HepG2 (cell line): ENCODE results near the gene SLC25A22. TPM values are rescaled to one million over a fixed set of nuclear protein-coding genes. Genes with fewer than 3 reads are reported as not detected.

Experiments used
- ATAD3A ChIP-seq: sonication (generic); formaldehyde crosslinking; IDR thresholded peaks from 2 replicates; pipeline ENCODE4 v1.4.0; 2020; ENCODE audit warnings: missing genetic modification reagents
- CTCF ChIP-seq: sonication (generic); formaldehyde crosslinking; IDR thresholded peaks from 2 replicates; pipeline ENCODE4 v1.5.0; 2020; ENCODE audit warnings: mild to moderate bottlenecking, missing genetic modification reagents, moderate library complexity
- FOXJ3 ChIP-seq: sonication (generic); formaldehyde crosslinking; IDR thresholded peaks from 2 replicates; pipeline ENCODE4 v1.4.0; 2020; ENCODE audit warnings: missing genetic modification reagents, mild to moderate bottlenecking, borderline replicate concordance
- IKZF4 ChIP-seq: sonication (generic); formaldehyde crosslinking; IDR thresholded peaks from 2 replicates; pipeline ENCODE4 v1.5.1; 2020; ENCODE audit warnings: borderline replicate concordance, mild to moderate bottlenecking, low read depth, missing genetic modification reagents; ENCODE audit errors: not compliant biosample characterization
- ISL2 ChIP-seq: sonication (generic); formaldehyde crosslinking; IDR thresholded peaks from 2 replicates; pipeline ENCODE4 v1.5.0; 2020; ENCODE audit warnings: missing genetic modification reagents
- MAFK ChIP-seq, 2 experiments: IDR thresholded peaks in 1 of 2; conservative IDR thresholded peaks in 1 of 2; 2 replicates each; pipeline ENCODE4 v1.6.1; 2011; ENCODE audit warnings: improper control_type of control experiment in 2 of 2, low read length in 2 of 2
- MED13 ChIP-seq: sonication (generic); formaldehyde crosslinking; IDR thresholded peaks from 2 replicates; pipeline ENCODE4 v1.5.0; 2020; ENCODE audit warnings: missing genetic modification reagents
- NCOA5 ChIP-seq: sonication (generic); formaldehyde crosslinking; IDR thresholded peaks from 2 replicates; pipeline ENCODE4 v1.4.0; 2020; ENCODE audit warnings: missing genetic modification reagents
- NFIB ChIP-seq: sonication (generic); formaldehyde crosslinking; IDR thresholded peaks from 2 replicates; pipeline ENCODE4 v1.9.0; 2021; ENCODE audit warnings: missing genetic modification reagents, mild to moderate bottlenecking, borderline replicate concordance
- PCBP1 ChIP-seq: fragments of 200-400 bp; formaldehyde crosslinking; IDR thresholded peaks from 2 replicates; pipeline ENCODE4 v1.6.1; 2017; ENCODE audit warnings: mild to moderate bottlenecking, low read depth, low read length, borderline replicate concordance
- PCBP2 ChIP-seq: fragments of 200-400 bp; formaldehyde crosslinking; optimal IDR thresholded peaks from 2 replicates; pipeline ENCODE3; 2018; ENCODE audit warnings: low read length, low read depth; ENCODE audit not compliant: poor library complexity, severe bottlenecking
- SETDB1 ChIP-seq: sonication (generic); formaldehyde crosslinking; IDR thresholded peaks from 2 replicates; pipeline ENCODE4 v1.5.1; 2020; ENCODE audit warnings: missing genetic modification reagents, mild to moderate bottlenecking, borderline replicate concordance
- SNRNP70 ChIP-seq: fragments of 200-400 bp; formaldehyde crosslinking; IDR thresholded peaks from 2 replicates; pipeline ENCODE4 v1.6.1; 2017; ENCODE audit warnings: mild to moderate bottlenecking, low read depth, low read length, moderate library complexity
- SOX13 ChIP-seq, 3 experiments: fragments of 450-650 bp in 1 of 3; sonication (generic) in 1 of 3; formaldehyde crosslinking in 1 of 3; IDR thresholded peaks in 2 of 3; conservative IDR thresholded peaks in 1 of 3; 2 replicates each; pipeline versions ENCODE4 v1.5.0 to v1.6.1; 2016 to 2020; ENCODE audit warnings: antibody characterized with exemption in 1 of 3, mild to moderate bottlenecking in 1 of 3, missing compliant biosample characterization in 1 of 3, missing genetic modification reagents in 1 of 3, moderate library complexity in 1 of 3
- SP4 ChIP-seq: sonication (generic); formaldehyde crosslinking; IDR thresholded peaks from 2 replicates; pipeline ENCODE4 v1.8.1; 2023; ENCODE audit warnings: mild to moderate bottlenecking, missing genetic modification reagents
- TFDP2 ChIP-seq: sonication (generic); formaldehyde crosslinking; IDR thresholded peaks from 2 replicates; pipeline ENCODE4 v1.4.0; 2020; ENCODE audit warnings: missing genetic modification reagents
- ZKSCAN1 ChIP-seq: fragments of 150-350 bp; IDR thresholded peaks from 2 replicates; pipeline ENCODE4 v1.6.1; 2014; ENCODE audit warnings: low read length
- ZNF160 ChIP-seq: sonication (generic); formaldehyde crosslinking; IDR thresholded peaks from 2 replicates; pipeline ENCODE4 v1.8.0; 2022; ENCODE audit warnings: mild to moderate bottlenecking, inconsistent platforms, missing genetic modification reagents
- ZNF563 ChIP-seq: sonication (generic); formaldehyde crosslinking; IDR thresholded peaks from 2 replicates; pipeline ENCODE4 v1.8.0; 2022; ENCODE audit warnings: mild to moderate bottlenecking, moderate library complexity, missing genetic modification reagents
- ZNF597 ChIP-seq: sonication (generic); formaldehyde crosslinking; IDR thresholded peaks from 2 replicates; pipeline ENCODE4 v1.5.0; 2020; ENCODE audit warnings: missing genetic modification reagents
- ZNF776 ChIP-seq: sonication (generic); formaldehyde crosslinking; IDR thresholded peaks from 2 replicates; pipeline ENCODE4 v1.4.0; 2020; ENCODE audit warnings: mild to moderate bottlenecking, missing genetic modification reagents
- ZNF850 ChIP-seq: sonication (generic); formaldehyde crosslinking; conservative IDR thresholded peaks from 2 replicates; pipeline ENCODE4 v1.9.0; 2021; ENCODE audit warnings: mild to moderate bottlenecking, missing genetic modification reagents
- ZSCAN12 ChIP-seq: sonication (generic); formaldehyde crosslinking; IDR thresholded peaks from 2 replicates; pipeline ENCODE4 v1.9.0; 2021; ENCODE audit warnings: mild to moderate bottlenecking, missing genetic modification reagents
- polyA plus RNA-seq, 8 experiments: library from polyadenylated mRNA; depleted of rRNA in 3 of 8; stranded (reverse) in 7 of 8; unstranded in 1 of 8; fragments of >200 nt; fragmentation: Illumina TruSeq in 4 of 8; extraction: Trizol in 4 of 8; gene quantifications; 2 replicates each; pipeline versions ENCODE4 v1.2.1 to v1.2.3, GENCODE V29; 2011 to 2016; ENCODE audit warnings: low read depth in 4 of 8, missing spikeins in 1 of 8, mixed read lengths in 1 of 8; ENCODE audit not compliant: insufficient read depth in 1 of 8
- total RNA-seq, 5 experiments: library from RNA; depleted of rRNA; stranded (reverse); fragments of >200 nt; fragmentation: Illumina TruSeq; extraction: Trizol; gene quantifications; 2 replicates each; pipeline ENCODE4 v1.2.3, GENCODE V29; 2016; ENCODE audit warnings: low read depth in 1 of 5
- TF ChIP-seq, protein P1 (sequence below): sonication (generic); formaldehyde crosslinking; IDR thresholded peaks from 2 replicates; pipeline ENCODE4 v1.5.0; 2020; ENCODE audit warnings: missing genetic modification reagents, mild to moderate bottlenecking, borderline replicate concordance

The SLC25A22 gene
- total and polyA plus RNA-seq, 2 of the 13 experiments (the other 11 are each of a cell fraction or from before 2014, with no cell fraction given): 12.4 to 19.2 TPM

DNA sequence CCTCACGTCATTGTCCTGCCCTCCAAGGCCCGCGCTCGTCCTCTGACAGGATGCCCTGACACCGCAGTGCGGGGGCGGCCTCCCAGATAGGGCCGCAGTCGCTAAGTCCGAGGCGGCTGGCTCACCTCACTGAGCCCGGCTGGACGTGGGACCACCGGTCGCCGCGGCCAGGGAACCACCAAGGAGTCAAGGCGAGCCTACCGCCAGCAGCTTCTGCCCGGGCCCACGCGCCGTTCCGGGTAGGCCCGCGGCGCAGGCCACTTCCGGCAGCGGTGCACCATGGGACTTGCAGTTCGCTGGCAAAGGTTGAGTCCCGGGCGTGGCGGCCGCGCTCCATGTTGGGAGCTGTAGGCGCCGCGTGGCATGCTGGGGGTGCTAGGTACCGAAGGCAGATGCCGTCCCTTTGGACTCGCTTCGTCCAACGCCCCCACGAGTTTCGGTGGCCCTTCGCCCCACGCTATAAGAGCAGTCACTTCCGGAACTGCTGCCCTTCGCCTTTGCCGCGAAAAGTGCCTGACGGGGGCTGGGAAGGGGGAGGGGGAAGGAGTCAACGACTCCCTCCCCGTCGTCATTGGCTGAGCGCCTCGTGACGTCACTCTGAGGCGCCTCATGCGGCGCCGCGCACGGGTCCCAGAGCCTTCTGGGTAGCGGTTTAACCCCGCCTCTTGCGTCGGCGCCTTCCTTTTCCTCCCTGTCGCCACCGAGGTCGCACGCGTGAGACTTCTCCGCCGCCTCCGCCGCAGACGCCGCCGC, 11.4 kb upstream of the SLC25A22 start, which contains the start of gene RPLP2 (continued):
- TF ChIP-seq CTCF (CRISPR knock-in tag) (no peak; the same call in none of the 2 replicates), ZSCAN12 (CRISPR knock-in tag) (no peak), ZNF850 (CRISPR knock-in tag) (peak; percentile 94; the same call in 1 of the 2 replicates), ZNF597 (CRISPR knock-in tag) (no peak), SNRNP70 (no peak), ZNF160 (CRISPR knock-in tag) (peak; percentile 30; the same call in 1 of the 2 replicates), SOX13 (IDR thresholded peaks at IDR 0.05) (no peak), SOX13 (CRISPR knock-in tag; conservative IDR thresholded peaks at IDR 0.05 in 1 of 2, IDR thresholded peaks at IDR 0.05 in 1 of 2) (no peak; a peak in 1 of 4 replicates), PCBP2 (no peak), MED13 (no peak), IKZF4 (CRISPR knock-in tag) (peak; percentile 87), ZNF776 (CRISPR knock-in tag) (no peak; the same call in 1 of the 2 replicates), ZNF563 (peak; percentile 87), MAFK (conservative IDR thresholded peaks at IDR 0.05 in 1 of 2, IDR thresholded peaks at IDR 0.05 in 1 of 2; ENCODE audit: low read length in 2 of 2) (no peak), ATAD3A (CRISPR knock-in tag) (no peak), SP4 (CRISPR knock-in tag) (peak; percentile 93), PCBP1 (0 out of 2 replicates have a peak, but pooled peaks have one; percentile 87), SETDB1 (no peak), NFIB (no peak), TFDP2 (CRISPR knock-in tag) (peak; percentile 69; the same call in 1 of the 2 replicates), ISL2 (CRISPR knock-in tag) (peak; percentile 30), ZKSCAN1 (no peak), FOXJ3 (CRISPR knock-in tag) (no peak; the same call in 1 of the 2 replicates), NCOA5 (CRISPR knock-in tag) (no peak)
- TF ChIP-seq, protein P1, sequence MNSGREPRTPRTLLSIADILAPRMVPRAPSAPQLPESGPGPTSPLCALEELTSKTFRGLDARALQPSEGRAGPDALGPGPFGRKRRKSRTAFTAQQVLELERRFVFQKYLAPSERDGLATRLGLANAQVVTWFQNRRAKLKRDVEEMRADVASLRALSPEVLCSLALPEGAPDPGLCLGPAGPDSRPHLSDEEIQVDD (CRISPR knock-in tag): peak; percentile 86; the same call in 1 of the 2 replicates
